Stimulated activated CD8-positive, alpha-beta memory T cell treated with anti-CD3 and anti-CD28 coated beads, Interleukin-2, amount 100 ng/mL, for 48 hours (primary cell): ENCODE data around the gene GNAT1.
A peak's percentile ranks its signal among the peaks of the same experiment; 100 is the strongest.
"Not testable (repeated sequence)": the region's sequence is repeated elsewhere in the genome, so short reads cannot be mapped to it uniquely, and the experiment has no call there.

Experiments used
- DNase-seq, 2 donors: peaks; one replicate each; pipeline ENCODE4 v3.0.0-alpha.2; 2020; ENCODE audit warnings: low read depth in 2 of 2

Gene GNAT1

GRCh38 chr3:50203809-50204803 is 12.7 kb downstream of the GNAT1 start:
- DNase-seq, result no peak

GRCh38 chr3:50204804-50205412 is 13.5 kb downstream of the GNAT1 start, which contains the start of gene SLC38A3:
Gene SLC38A3 (plus strand): TSS chr3:50205271. CDS start chr3:50214200, 8,929 bp downstream.
- no peak for DNase-seq

- peak in 1 of 2 donors; percentile 16 for DNase-seq
Measured at GRCh38 chr3:50205413-50206276, 14.2 kb downstream of the GNAT1 start.

- no peak for DNase-seq
Measured at GRCh38 chr3:50207359-50208042, 16.1 kb downstream of the GNAT1 start.

- no peak for DNase-seq
Measured at GRCh38 chr3:50208677-50209344, 17.4 kb downstream of the GNAT1 start.

- DNase-seq, result no peak
Measured at GRCh38 chr3:50210176-50210509, 18.7 kb downstream of the GNAT1 start.

GRCh38 chr3:50210510-50211367 is 19.3 kb downstream of the GNAT1 start:
- DNase-seq, result no peak

- not testable (repeated sequence) for DNase-seq
Measured at GRCh38 chr3:50211368-50211717, 19.9 kb downstream of the GNAT1 start.

- peak in 1 of 2 donors; percentile 45 for DNase-seq
Measured at GRCh38 chr3:50211930-50212329, 20.5 kb downstream of the GNAT1 start.

GRCh38 chr3:50212502-50212901 is 21.1 kb downstream of the GNAT1 start:
- no peak for DNase-seq

- no peak for DNase-seq
Measured at GRCh38 chr3:50212971-50213370, 21.6 kb downstream of the GNAT1 start.

- DNase-seq, result no peak
Measured at GRCh38 chr3:50213373-50213772, 22.0 kb downstream of the GNAT1 start.

- no peak for DNase-seq
Measured at GRCh38 chr3:50214824-50215223, 23.4 kb downstream of the GNAT1 start.

GRCh38 chr3:50215529-50215928 is 24.1 kb downstream of the GNAT1 start:
- DNase-seq, result no peak

GRCh38 chr3:50217681-50218080 is 26.3 kb downstream of the GNAT1 start:
- DNase-seq, result no peak

- no peak for DNase-seq
Measured at GRCh38 chr3:50218448-50218847, 27.0 kb downstream of the GNAT1 start.

- no peak for DNase-seq
Measured at GRCh38 chr3:50219285-50219684, 27.9 kb downstream of the GNAT1 start.

GRCh38 chr3:50220109-50220508 is 28.7 kb downstream of the GNAT1 start:
- no peak for DNase-seq

- no peak for DNase-seq
Measured at GRCh38 chr3:50221051-50221410, 29.6 kb downstream of the GNAT1 start.
